ENCODE results near the gene TSPAN8. TPM values are rescaled to one million over a fixed set of nuclear protein-coding genes. Genes with fewer than 3 reads are reported as not detected.

TSPAN8 gene
- total and polyA plus RNA-seq, 9 of the 15 experiments (the other 6 are each of a cell fraction or from before 2014, with no cell fraction given), result 0.11 to 0.55 (median 0.25) TPM; not detected in 2

GRCh38 chr12:71129364-71129763 is 28.4 kb downstream of the TSPAN8 start:
- FAIRE-seq (no peak), DNase-seq (ENCODE audit: extremely low read depth in 1 of 4, low spot score in 3 of 4) (no peak), ATAC-seq (no peak)
- POLR2A ChIA-PET, result no interaction called here
- Histone ChIP-seq H3K9me1 (ENCODE audit: control insufficient read depth, insufficient read depth, low read length) (no peaks in the 10 kb centered on the region), H3K27ac (ENCODE audit: extremely low read depth, low read depth, low read length) (no peak overlapping the region), H3K27me3 (ENCODE audit: control insufficient read depth in 2 of 2, insufficient read depth in 2 of 2, low read length in 2 of 2) (0 out of 5 replicates have a peak, but pooled peaks cover 0 to 2% of the 10 kb centered on the region in 2 experiments), H3K36me3 (ENCODE audit: control insufficient read depth, insufficient read depth, low read length) (no peaks in the 10 kb centered on the region), H3K4me3 (no peak overlapping the region), H3K4me1 (replicated peaks in 1 of 2; ENCODE audit: control insufficient read depth in 2 of 2, insufficient read depth in 2 of 2, low read length in 2 of 2) (peaks cover 0 to 4% of the 10 kb centered on the region in 2 experiments; a peak in 1 of 5 replicates), H2AFZ (ENCODE audit: low read depth, low read length) (no peak overlapping the region), H3K9me3 (replicated peaks; ENCODE audit: control insufficient read depth, insufficient read depth, low read depth, low read length) (no peaks in the 10 kb centered on the region), H3K79me2 (ENCODE audit: control insufficient read depth, insufficient read depth, low read length) (no peaks in the 10 kb centered on the region), H4K20me1 (replicated peaks; ENCODE audit: control insufficient read depth, insufficient read depth, low read length) (no peaks in the 10 kb centered on the region), H3K9ac (ENCODE audit: insufficient read depth in 1 of 2, low read depth in 2 of 2, low read length in 2 of 2) (no peak overlapping the region), H3K4me2 (ENCODE audit: insufficient read depth, low read length) (no peak overlapping the region)
- 9% methylated on average over 2 of the region's 2 CpGs for WGBS (ENCODE audit: insufficient coverage, low coverage, missing lambda C conversion rate)
- CTCF ChIA-PET (ENCODE audit: low intra/inter-chr PET ratio), result no interaction called here
- TF ChIP-seq GTF2A2 (tag; IDR thresholded peaks at IDR 0.05) (no peak), PBX2 (CRISPR knock-in tag; IDR thresholded peaks at IDR 0.05; ENCODE audit: low read depth) (no peak), PBX2 (tag; conservative IDR thresholded peaks at IDR 0.05; ENCODE audit: low read depth) (no peak)
- intact Hi-C loops (cut with micrococcal nuclease) (no loop called here), in situ Hi-C loops (cut with MboI) (no loop called here)
- no TSS peak for BruUV-seq (replicated peaks)
